Endothelial cell of umbilical vein (primary cell): ENCODE data around the gene TSPAN14. TPM values are rescaled to one million over a fixed set of nuclear protein-coding genes. Genes with fewer than 3 reads are reported as not detected.
A peak's percentile ranks its signal among the peaks of the same experiment; 100 is the strongest.

Source experiments
- BruUV-seq: library from RNA; stranded (reverse); fragments of 400-500 nt; replicated peaks from 2 replicates; lab custom pipeline; 2021; lab: Mats Ljungman, UMichigan
- CTCF ChIA-PET: fragments of 300-600, 350-600 bp; sonication (Branson Sonifier 250); formaldehyde crosslinking; loops from one replicate; lab custom pipeline; 2021; ENCODE audit warnings: antibody characterized with exemption, inconsistent platforms; lab: Charles Lee
- POLR2A ChIA-PET: fragments of 300-600, 350-600 bp; sonication (Branson Sonifier 250); formaldehyde crosslinking; loops from one replicate; lab custom pipeline; 2021; ENCODE audit warnings: antibody characterized with exemption, inconsistent platforms; lab: Charles Lee
- DNase-seq: peaks from one replicate; pipeline ENCODE4 v3.0.0-alpha.2; 2011; ENCODE audit warnings: low read depth, low spot score
- FAIRE-seq: peaks from 2 replicates; lab custom pipeline; 2011; peaks lifted over from hg19 to GRCh38; lab: Jason Lieb, UNC
- H2AFZ ChIP-seq: 2 replicates; pipeline ENCODE4 v1.6.0; 2012; ENCODE audit warnings: low read depth, low read length, control low read depth, inconsistent platforms
- H3K27ac ChIP-seq: 2 replicates; pipeline ENCODE4 v1.5.1; 2011; ENCODE audit warnings: low read depth, mild to moderate bottlenecking, control low read depth, low read length, moderate library complexity; ENCODE audit not compliant: insufficient read depth
- H3K27me3 ChIP-seq, 2 experiments: 2 replicates each; pipeline versions ENCODE4 v1.6.0 to v1.6.1; 2011; ENCODE audit warnings: low read length in 2 of 2, mixed read lengths in 1 of 2; ENCODE audit not compliant: control insufficient read depth in 2 of 2, insufficient read depth in 2 of 2
- H3K36me3 ChIP-seq, 2 experiments: 2 replicates in 1 of 2; 3 replicates in 1 of 2; pipeline ENCODE4 v1.5.1; 2011; ENCODE audit warnings: low read length in 2 of 2, mild to moderate bottlenecking in 1 of 2, moderate library complexity in 1 of 2; ENCODE audit not compliant: control insufficient read depth in 2 of 2, insufficient read depth in 2 of 2; ENCODE audit errors: extremely low read depth in 1 of 2
- H3K4me1 ChIP-seq: 3 replicates; pipeline ENCODE4 v1.5.1; 2011; ENCODE audit warnings: mild to moderate bottlenecking, low read length; ENCODE audit not compliant: control insufficient read depth, insufficient read depth; ENCODE audit errors: extremely low read depth
- H3K4me2 ChIP-seq: 2 replicates; pipeline ENCODE4 v1.6.1; 2011; ENCODE audit warnings: low read length, control low read depth, mixed read lengths; ENCODE audit not compliant: insufficient read depth
- H3K4me3 ChIP-seq, 3 experiments: fragments of 200-600 bp in 1 of 3; sonication (generic), shearing (Covaris generic) in 1 of 3; replicated peaks in 1 of 3; 2 replicates each; pipeline ENCODE4 v1.5.1; 2011 to 2016; ENCODE audit warnings: control low read depth in 3 of 3, low read length in 3 of 3, mild to moderate bottlenecking in 2 of 3, inconsistent platforms in 1 of 3, low read depth in 1 of 3, moderate library complexity in 1 of 3; ENCODE audit not compliant: insufficient read depth in 1 of 3
- H3K79me2 ChIP-seq: 2 replicates; pipeline ENCODE4 v1.6.0; 2012; ENCODE audit warnings: low read length, inconsistent platforms; ENCODE audit not compliant: control insufficient read depth, insufficient read depth
- H3K9ac ChIP-seq: replicated peaks from 2 replicates; pipeline ENCODE3; 2011; ENCODE audit warnings: low read length, control low read depth; ENCODE audit not compliant: insufficient read depth; ENCODE audit errors: extremely low read depth
- H3K9me1 ChIP-seq: replicated peaks from 3 replicates; pipeline ENCODE4 v1.6.0; 2011; ENCODE audit warnings: mild to moderate bottlenecking, low read length; ENCODE audit not compliant: control insufficient read depth, insufficient read depth; ENCODE audit errors: extremely low read depth
- H3K9me3 ChIP-seq: replicated peaks from 2 replicates; pipeline ENCODE4 v1.5.1; 2012; ENCODE audit warnings: low read length, inconsistent platforms; ENCODE audit not compliant: control insufficient read depth, insufficient read depth
- H4K20me1 ChIP-seq: replicated peaks from 2 replicates; pipeline ENCODE3; 2011; ENCODE audit warnings: mild to moderate bottlenecking, low read length; ENCODE audit not compliant: control insufficient read depth, insufficient read depth; ENCODE audit errors: extremely low read depth
- CTCF ChIP-seq, 2 donors: IDR thresholded peaks; 1 replicate in 1 of 2; 2 replicates in 1 of 2; pipeline ENCODE4 v1.5.1; 2011; ENCODE audit warnings: low read length in 2 of 2, mild to moderate bottlenecking in 2 of 2, moderate library complexity in 2 of 2, control low read depth in 1 of 2, inconsistent platforms in 1 of 2, low read depth in 1 of 2; ENCODE audit not compliant: insufficient read depth in 1 of 2; ENCODE audit errors: extremely low read depth in 1 of 2
- EZH2 ChIP-seq: IDR thresholded peaks from 2 replicates; pipeline ENCODE4 v1.6.1; 2012; ENCODE audit warnings: borderline replicate concordance, low read depth, mild to moderate bottlenecking, moderate library complexity, low read length, inconsistent platforms; ENCODE audit not compliant: severe bottlenecking
- GATA2 ChIP-seq: IDR thresholded peaks from 2 replicates; pipeline ENCODE4 v1.7.0; 2011; ENCODE audit warnings: low read depth, mild to moderate bottlenecking, moderate library complexity, mixed read lengths, low read length; ENCODE audit not compliant: insufficient read length, insufficient read depth
- JUN ChIP-seq: IDR thresholded peaks from 2 replicates; pipeline ENCODE4 v1.6.1; 2011; ENCODE audit warnings: borderline replicate concordance, low read depth; ENCODE audit not compliant: insufficient read length, insufficient read depth
- MYC ChIP-seq: IDR thresholded peaks from one replicate; pipeline ENCODE4 v1.6.1; 2011; ENCODE audit warnings: mild to moderate bottlenecking, low read depth, low read length
- POLR2A ChIP-seq: IDR thresholded peaks from 2 replicates; pipeline ENCODE4 v1.6.1; 2012; ENCODE audit warnings: low read depth, mild to moderate bottlenecking, control low read depth, low read length
- POLR2AphosphoS5 ChIP-seq: IDR thresholded peaks from 2 replicates; pipeline ENCODE4 v1.6.1; 2012; ENCODE audit warnings: low read depth, mild to moderate bottlenecking, control low read depth, low read length, moderate library complexity; ENCODE audit not compliant: insufficient read depth
- dilution Hi-C: fragments of 300-500 bp; cut with MboI; formaldehyde crosslinking; loops from one replicate; pipeline ENCODE4 v1.15.0; 2019; ENCODE audit warnings: low sequenced_read_pairs; ENCODE audit not compliant: extremely low pct_ligation_motif_present
- intact Hi-C: fragments of 100-400 bp; cut with micrococcal nuclease; formaldehyde crosslinking; loops from one replicate; pipeline ENCODE4 v1.10.0; 2022
- polyA plus RNA-seq, 4 experiments: library from polyadenylated mRNA; depleted of rRNA in 3 of 4; stranded (reverse) in 3 of 4; unstranded in 1 of 4; fragments of >200 nt; gene quantifications; 2 replicates each; pipeline versions ENCODE4 v1.2.1 to v1.2.3, GENCODE V29; 2011 to 2012; ENCODE audit warnings: missing spikeins in 1 of 4
- total RNA-seq: library from RNA; stranded (reverse); gene quantifications from 2 replicates; pipeline ENCODE4 v1.2.3, GENCODE V29; 2021

Gene TSPAN14
- total and polyA plus RNA-seq, 2 donors (not counting 3 experiments of a cell fraction or from before 2014, with no cell fraction given) = 210 to 242 TPM

DNA sequence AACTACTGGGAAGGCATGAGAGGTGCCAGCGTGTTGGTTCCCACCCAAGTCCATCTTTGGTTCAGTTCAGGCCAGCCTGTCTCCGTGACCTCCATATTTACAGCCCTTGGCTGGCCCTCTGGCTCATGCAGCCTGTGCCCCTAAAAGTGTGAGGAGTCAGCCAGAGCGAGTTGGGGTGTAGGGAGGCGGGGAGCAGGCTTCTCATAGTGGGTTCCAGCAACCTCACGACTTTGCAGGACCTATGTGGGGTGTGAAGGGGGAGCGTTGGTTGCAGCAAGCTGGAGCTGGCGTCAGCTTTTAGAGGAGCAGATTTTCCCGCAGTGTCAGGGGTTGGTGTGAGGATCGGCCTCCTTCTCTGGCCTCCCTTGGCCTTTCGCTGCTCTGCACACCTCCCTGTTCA, 9.8 kb downstream of the TSPAN14 start:
- POLR2A ChIA-PET = interaction anchor here (1.4 to 1.6 kb wide), 2 partner anchors 36 to 45 kb away, joined by 5 to 9 read pairs; no protein-coding TSS in a partner anchor

GRCh38 chr10:80464557-80465450, 10.7 kb downstream of the TSPAN14 start:
- Histone ChIP-seq H3K27ac (peak overlapping the region; percentile 79), H3K9ac (peak overlapping the region; percentile 41), H2AFZ (no peak overlapping the region), H3K36me3 (peaks cover 0 to 4% of the 10 kb centered on the region in 2 experiments), H3K9me3 (no peaks in the 10 kb centered on the region), H4K20me1 (peaks cover 6% of the 10 kb centered on the region), H3K4me1 (peaks cover 97% of the 10 kb centered on the region), H3K79me2 (peaks cover 99% of the 10 kb centered on the region), H3K27me3 (no peaks in the 10 kb centered on the region), H3K4me2 (peak overlapping the region; percentile 32), H3K4me3 (peak overlapping the region in 2 of 3 experiments; percentile 13 to 23), H3K9me1 (no peaks in the 10 kb centered on the region)
- DNase-seq (peak; percentile 78), FAIRE-seq (peak; percentile 88)
- POLR2A ChIA-PET = interaction anchor here (0.6 to 1.4 kb wide), 3 partner anchors 9 to 1403 kb away, joined by 3 to 9 read pairs (median 4); no protein-coding TSS in a partner anchor
- dilution Hi-C loops = no loop called here
- CTCF ChIA-PET = interaction anchor here (0.8 to 37.4 kb wide), 6 partner anchors 8 to 41 kb away, joined by 4 to 1118 read pairs (median 6); no protein-coding TSS in a partner anchor
- TF ChIP-seq MYC = no peak
- peak; percentile 37 for TF ChIP-seq POLR2A
- TF ChIP-seq GATA2 = no peak
- no peak for TF ChIP-seq JUN
- no peak for TF ChIP-seq CTCF (IDR thresholded peaks at IDR 0.05; ENCODE audit: extremely low read depth in 1 of 2, insufficient read depth in 1 of 2, low read depth in 1 of 2, low read length in 2 of 2)
- BruUV-seq = no TSS peak
- intact Hi-C loops = no loop called here

More for the DNA sequence above, 9.8 kb downstream of the TSPAN14 start:
- H3K27ac ChIP-seq = peak overlapping the region; percentile 23
- dilution Hi-C loops (no loop called here), intact Hi-C loops (no loop called here)
- no peak for DNase-seq
- no peaks in the 10 kb centered on the region for H3K27me3 ChIP-seq
- CTCF ChIA-PET = interaction anchor here (0.8 to 37.4 kb wide), 6 partner anchors 9 to 42 kb away, joined by 4 to 1118 read pairs (median 10); no protein-coding TSS in a partner anchor
- peaks cover 97% of the 10 kb centered on the region for H3K4me1 ChIP-seq
- H3K4me3 ChIP-seq = no peak overlapping the region
- H4K20me1 ChIP-seq = peaks cover 6% of the 10 kb centered on the region
- TF ChIP-seq EZH2 = no peak
- TF ChIP-seq POLR2AphosphoS5 = peak; percentile 9
- H2AFZ ChIP-seq = no peak overlapping the region
- no TSS peak for BruUV-seq
- H3K79me2 ChIP-seq = peaks cover 99% of the 10 kb centered on the region
- no peaks in the 10 kb centered on the region for H3K9me3 ChIP-seq
- no peak overlapping the region for H3K9ac ChIP-seq
- peaks cover 0 to 3% of the 10 kb centered on the region in 2 experiments for H3K36me3 ChIP-seq
- no peak for FAIRE-seq
- H3K4me2 ChIP-seq = peak overlapping the region; percentile 32
- no peaks in the 10 kb centered on the region for H3K9me1 ChIP-seq
